Activated CD8-positive, alpha-beta memory T cell treated with anti-CD3 and anti-CD28 coated beads for 48 hours (primary cell): ENCODE data around the gene BABAM2.
"Not testable (repeated sequence)": the region's sequence is repeated elsewhere in the genome, so short reads cannot be mapped to it uniquely, and the experiment has no call there.

Experiments used
- DNase-seq, 3 experiments: peaks; one replicate each; pipeline ENCODE4 v3.0.0-alpha.2; 2020; ENCODE audit warnings: low read depth in 2 of 3, low spot score in 2 of 3

Gene BABAM2

DNA sequence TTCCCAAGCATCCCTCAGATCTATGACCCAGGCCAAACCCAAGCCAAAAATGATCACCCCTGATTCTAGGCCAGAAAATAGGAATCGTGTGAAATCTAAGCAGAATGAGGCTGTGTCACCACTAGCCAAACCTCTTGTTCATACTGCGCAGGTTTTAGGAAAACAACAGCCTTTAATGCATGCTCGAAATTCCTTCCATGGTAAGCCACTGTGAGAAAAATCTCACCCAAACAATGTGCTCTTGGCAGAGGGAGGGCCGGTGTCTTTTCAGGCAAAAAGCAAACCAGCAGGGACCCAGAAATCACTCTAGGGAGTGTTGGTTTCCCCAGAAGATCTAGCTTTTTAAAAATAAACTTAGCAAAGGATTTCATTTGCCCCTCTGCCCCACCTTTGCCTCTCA, 430.9 kb downstream of the BABAM2 start:
- DNase-seq, result no peak

- no peak for DNase-seq
Measured at GRCh38 chr2:28322051-28322450, 431.5 kb downstream of the BABAM2 start.

- no peak for DNase-seq
Measured at GRCh38 chr2:28322456-28322855, 431.9 kb downstream of the BABAM2 start.

GRCh38 chr2:28322981-28323396, 432.5 kb downstream of the BABAM2 start:
- DNase-seq, result no peak

- DNase-seq, result no peak
Measured at GRCh38 chr2:28325173-28325566, 434.6 kb downstream of the BABAM2 start.

- DNase-seq, result no peak
Measured at GRCh38 chr2:28325567-28326468, 435.3 kb downstream of the BABAM2 start.

- DNase-seq, result no peak
Measured at GRCh38 chr2:28326469-28326805, 435.9 kb downstream of the BABAM2 start.

GRCh38 chr2:28326881-28327505, 436.5 kb downstream of the BABAM2 start:
- no peak for DNase-seq

- DNase-seq, result no peak
Measured at GRCh38 chr2:28327581-28327955, 437.0 kb downstream of the BABAM2 start.

- no peak for DNase-seq
Measured at GRCh38 chr2:28327956-28328922, 437.7 kb downstream of the BABAM2 start.

DNA sequence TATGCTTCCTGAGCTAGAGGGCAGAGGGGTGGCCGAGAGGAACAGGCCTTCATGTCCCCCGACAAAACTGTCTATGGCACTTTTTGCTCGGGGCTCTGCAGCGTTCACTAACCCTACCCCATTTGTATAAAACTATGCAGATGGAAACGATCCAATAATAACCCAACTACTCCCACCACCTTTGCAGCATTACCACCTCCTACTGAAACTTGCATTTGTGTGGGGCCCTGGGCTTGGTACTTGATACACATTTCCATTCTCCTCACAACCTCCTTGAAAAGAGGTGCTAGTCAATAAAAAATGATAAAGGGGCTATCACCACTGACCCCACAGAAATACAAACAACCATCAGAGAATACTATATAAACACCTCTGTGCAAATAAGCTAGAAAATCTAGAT, 438.7 kb downstream of the BABAM2 start:
- DNase-seq, result no peak

GRCh38 chr2:28330722-28331121, 440.2 kb downstream of the BABAM2 start:
- not testable (repeated sequence) for DNase-seq

- not testable (repeated sequence) for DNase-seq
Measured at GRCh38 chr2:28331797-28332196, 441.3 kb downstream of the BABAM2 start.

DNA sequence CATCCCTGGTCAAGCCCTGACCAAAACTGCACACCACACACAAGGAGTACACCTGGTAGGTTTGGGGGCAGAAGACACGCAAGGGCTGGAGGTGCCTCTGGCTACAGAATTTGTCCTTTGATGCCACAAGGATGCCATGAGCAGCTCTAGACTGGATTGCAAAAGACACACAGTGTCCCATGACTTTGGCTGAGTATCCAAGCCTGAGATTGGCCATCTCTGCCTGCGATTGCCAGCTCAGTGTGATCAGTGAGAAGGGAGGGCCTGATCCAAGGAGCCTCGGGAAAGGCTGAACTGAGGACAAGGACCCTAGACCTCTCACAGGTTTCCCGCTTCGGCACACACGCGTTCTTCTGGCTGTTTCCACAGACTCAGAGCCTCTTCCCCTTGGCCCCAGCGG, 442.2 kb downstream of the BABAM2 start:
- DNase-seq, result no peak

DNA sequence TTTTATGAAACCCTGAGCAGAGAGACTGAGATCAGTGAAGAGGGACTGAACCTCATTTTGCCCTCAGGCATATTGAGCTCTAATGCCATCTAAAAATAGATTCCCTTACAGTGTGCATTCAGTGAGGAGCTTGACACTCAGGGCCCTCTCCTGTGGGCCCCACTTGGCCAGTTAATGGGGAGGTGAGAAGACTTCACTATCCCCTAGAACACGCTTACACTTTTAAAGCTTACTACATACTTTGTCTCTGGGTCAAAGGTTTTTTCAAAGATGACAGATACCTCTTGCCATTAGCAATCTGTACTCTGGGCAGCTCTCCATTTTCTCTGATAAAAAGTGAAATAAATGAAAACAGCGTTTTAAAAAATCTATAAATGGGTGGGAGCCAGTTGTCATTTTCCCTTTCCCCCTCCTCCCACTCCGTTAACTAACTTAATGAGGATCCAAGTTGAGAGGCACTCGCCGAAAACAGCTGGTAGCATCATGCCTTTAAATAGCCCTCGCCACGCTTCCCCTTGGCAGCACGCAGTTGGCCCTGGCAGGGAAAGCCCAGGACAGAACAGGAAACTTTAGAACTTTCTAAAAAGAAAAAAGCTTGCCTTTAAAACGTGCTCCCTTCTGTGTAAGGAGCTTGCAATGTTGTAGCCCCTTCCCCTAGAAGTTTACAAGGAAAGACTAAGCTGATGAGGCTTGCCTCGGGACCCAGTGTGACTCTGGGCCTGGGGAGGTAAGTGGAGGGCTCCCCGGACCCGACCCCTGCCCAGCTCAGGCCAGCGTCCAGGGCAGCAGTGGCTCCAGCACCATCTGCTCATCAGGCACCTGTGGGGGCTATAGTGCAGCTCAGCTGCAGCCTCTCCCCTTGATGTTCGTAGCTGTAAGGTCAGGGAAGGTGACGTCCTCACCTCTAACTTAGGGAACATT, 443.3 kb downstream of the BABAM2 start:
- DNase-seq, result no peak

DNA sequence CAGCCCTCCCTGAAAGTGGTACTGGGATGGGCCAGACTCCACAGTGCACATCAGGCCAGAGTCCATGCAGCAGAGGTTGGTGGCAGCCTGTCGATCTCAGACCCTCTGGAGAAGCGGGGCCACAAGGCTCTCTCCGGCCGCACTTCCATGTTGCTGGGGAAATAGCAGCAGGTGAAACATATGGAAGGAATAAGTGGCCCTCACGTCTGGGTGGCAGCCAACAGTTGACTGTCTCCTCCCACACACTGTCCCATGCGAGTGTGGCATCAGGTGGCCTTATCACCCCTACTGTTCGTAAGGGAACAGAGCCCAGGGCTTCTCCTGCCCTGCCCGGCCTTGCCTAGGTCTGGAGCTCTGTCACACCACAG, 444.0 kb downstream of the BABAM2 start:
- no peak for DNase-seq

GRCh38 chr2:28335265-28335664, 444.7 kb downstream of the BABAM2 start:
- not testable (repeated sequence) for DNase-seq

DNA sequence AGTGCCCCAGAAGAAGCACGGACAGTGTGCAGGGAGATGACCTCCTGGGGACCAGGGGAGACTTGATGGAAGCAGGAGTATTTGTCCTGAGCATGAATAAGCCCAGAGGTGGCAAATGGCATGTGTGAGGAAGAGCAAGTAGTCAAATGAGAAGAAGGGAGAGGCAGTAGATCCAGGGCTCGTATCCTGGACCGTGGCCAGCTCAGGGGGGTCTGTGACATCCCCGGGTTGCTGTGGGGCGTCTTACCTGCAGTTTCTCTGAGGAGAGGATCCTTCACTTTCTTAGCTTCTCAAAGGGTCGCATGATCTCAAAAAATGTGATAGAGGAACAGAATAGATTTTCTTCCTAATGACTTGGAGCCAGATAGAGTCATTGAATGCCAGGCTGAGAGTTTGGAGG, 445.1 kb downstream of the BABAM2 start:
- DNase-seq, result no peak

DNA sequence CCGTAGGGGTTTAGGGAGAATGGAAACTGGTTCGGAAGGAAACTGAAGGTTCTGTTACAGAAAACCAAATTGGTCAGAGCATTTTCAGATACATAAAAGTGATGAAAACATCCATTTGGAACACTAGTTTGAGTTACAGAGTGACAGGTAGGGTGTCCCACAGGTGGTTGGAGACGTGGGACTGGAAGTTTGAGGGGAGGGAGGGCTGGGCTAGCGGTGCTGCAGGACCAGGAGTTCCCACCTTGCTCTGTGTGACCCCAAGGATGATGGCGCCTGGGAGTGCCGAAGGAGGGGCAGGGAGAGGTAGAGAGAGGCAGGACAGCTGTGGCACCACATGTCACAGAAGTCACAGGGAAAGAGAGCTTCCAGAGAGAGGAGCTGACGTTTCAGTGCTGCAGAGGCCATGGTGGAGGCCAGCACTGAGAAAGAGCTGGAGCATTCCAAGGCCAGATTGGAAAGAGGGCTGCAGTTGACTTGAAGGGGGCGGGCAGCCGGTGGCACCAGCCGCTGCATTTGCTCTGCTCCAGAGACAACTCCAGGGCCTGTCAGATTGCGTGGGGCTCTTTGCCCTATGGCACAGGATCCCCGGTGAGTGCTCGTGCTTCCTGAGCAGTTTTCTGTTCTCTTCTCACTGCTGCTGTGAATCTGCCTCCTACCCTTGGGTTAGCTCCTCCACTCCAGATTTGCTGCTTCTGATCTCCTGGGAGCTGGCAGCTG, 445.9 kb downstream of the BABAM2 start:
- no peak for DNase-seq
